NT2/D1 (cell line): ENCODE results near the gene MAGI1.

Source experiments
- SUZ12 ChIP-seq: IDR thresholded peaks from 2 replicates; pipeline ENCODE4 v1.6.1; 2011; ENCODE audit not compliant: insufficient read length, insufficient read depth; ENCODE audit errors: extremely low read depth
- YY1 ChIP-seq: IDR thresholded peaks from 2 replicates; pipeline ENCODE4 v1.6.1; 2011; ENCODE audit not compliant: insufficient read length, insufficient read depth

DNA sequence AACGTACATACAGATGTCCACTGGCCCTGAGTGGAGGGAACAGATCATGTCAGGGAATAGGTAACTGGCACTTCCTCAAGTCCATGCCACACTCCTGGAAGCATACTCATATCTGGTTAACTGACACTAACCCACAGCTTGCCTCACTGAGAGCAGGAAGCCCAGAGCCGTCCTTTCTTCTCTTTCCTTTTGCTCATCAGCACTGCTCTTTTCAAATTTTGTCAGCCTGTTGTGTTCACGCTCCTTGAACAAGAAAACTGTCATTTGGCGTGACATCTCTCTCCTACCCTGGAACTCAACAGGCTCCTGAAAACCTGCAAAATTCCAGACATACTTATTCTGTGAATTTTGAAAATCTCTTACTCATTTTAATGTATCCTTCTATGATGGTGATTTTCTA lies 360.2 kb downstream of the MAGI1 start:
- TF ChIP-seq SUZ12 (no peak), YY1 (no peak)
